Kasumi-1 (cell line): Measurements from ENCODE around the gene ZNF91.
"Not testable (repeated sequence)": the region's sequence is repeated elsewhere in the genome, so short reads cannot be mapped to it uniquely, and the experiment has no call there.

ENCODE experiments used
- DNase-seq, 2 experiments: peaks; one replicate each; lab custom pipeline; 2025; lab: John Stamatoyannopoulos, UW

ZNF91 gene

DNA sequence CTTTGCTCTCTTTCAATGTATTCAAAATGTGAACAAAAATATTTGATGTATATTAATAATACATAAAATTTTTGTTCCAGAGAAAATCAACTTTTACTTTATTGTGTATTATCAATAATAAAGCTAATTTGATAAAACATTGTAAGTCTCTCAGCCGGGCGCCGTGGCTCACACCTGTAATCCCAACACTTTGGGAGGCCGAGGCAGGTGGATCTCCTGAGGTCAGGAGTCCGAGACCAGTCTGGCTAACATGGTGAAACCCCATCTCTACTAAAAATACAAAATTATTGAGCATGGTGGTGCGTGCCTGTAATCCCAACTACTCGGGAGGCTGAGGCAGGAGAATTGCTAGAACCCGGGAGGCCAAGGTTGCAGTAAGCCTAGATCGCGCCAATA, 449 bp upstream of the ZNF91 start:
- DNase-seq: not testable (repeated sequence)

DNA sequence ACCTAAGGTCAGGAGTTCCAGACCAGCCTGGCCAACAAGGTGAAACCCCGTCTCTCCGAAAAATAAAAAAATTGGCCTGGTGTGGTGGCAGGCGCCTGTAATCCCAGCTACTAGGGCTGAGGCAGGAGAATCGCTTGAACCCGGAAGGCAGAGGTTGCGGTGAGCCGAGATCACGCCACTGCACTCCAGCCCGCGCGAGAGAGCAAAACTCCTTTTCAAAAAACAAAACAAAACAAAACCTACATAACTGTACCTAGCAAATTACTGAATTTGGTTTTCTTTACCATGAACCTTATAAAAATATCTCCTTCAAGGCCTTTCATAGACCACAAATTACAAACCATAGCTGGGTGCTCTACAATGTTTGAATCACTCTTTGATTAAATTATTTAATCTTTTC, 760 bp downstream of the ZNF91 start:
- no peak for DNase-seq

DNA sequence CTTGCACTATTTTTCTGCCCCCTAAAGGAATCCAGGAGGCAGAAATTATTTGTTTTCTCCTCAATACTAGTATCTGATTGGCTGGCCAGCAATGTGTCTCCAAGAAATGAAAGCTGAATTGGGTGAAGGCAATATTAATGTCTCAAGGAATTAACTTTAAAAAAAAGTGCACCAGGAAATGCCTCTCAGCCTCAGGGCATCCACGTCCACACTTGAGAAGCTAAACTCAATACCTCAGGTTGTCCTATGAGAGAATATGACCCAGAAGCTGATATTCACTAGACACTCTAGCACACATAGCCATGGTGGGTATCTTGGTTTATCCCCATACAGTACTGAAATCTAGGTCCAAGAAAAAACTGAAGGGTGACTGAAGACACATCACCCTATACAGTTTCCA, 2.1 kb downstream of the ZNF91 start:
- DNase-seq: no peak

DNA sequence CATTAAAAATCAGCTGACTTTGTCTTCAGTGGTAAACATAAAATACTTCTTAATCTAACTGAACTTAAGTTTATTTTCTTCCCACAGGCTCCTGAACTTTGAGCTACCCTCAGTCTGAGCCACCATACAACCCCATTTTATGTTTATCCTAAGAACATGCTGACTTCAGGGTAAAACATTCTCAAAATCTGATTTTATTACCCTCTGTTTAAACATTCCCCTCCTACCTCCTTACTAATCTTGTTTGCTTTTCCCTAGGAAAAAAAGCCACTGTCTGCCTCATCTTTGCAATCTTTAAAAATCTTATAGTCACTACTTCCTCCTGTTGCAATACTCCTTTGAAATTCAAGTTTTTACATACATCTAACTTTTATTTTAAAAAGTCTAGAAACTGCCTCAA, 4.0 kb downstream of the ZNF91 start:
- DNase-seq: no peak

DNA sequence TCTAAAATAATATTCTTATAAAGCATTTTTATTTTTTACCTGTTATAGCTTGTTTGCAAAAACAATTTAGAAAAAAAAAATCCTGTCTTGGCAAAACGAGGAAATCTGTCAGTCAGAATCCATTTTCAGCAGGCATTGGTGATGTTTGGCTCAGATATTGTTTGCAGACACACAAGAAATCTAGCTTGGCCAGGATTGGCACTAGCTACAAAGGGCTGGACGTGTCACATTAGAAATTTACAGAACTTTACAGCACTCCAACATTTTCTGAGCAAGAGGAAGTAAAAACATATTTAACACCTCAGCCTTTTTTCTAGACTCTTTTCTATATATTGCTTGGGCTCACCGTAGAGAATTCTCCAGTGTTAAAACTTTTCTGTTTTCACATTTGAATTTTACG, 9.9 kb downstream of the ZNF91 start:
- DNase-seq: no peak

DNA sequence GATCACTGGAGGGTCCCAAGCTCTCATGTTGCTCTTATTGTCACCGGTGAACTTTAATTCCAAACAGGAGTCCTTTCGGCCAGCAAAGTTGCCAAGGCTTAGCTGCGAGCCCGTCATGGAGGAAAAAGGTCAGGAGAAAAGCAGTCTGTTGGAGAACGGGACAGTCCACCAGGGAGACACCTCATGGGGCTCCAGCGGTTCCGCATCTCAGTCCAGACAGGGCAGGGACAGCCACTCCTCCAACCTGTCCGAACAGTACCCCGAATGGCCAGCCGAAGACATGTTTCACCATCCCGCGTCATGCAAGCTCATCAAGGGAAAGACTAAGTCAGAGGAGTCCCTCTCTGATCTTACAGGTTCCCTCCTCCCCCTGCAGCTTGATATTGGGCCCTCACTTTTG, 10.4 kb downstream of the ZNF91 start:
- DNase-seq: no peak

DNA sequence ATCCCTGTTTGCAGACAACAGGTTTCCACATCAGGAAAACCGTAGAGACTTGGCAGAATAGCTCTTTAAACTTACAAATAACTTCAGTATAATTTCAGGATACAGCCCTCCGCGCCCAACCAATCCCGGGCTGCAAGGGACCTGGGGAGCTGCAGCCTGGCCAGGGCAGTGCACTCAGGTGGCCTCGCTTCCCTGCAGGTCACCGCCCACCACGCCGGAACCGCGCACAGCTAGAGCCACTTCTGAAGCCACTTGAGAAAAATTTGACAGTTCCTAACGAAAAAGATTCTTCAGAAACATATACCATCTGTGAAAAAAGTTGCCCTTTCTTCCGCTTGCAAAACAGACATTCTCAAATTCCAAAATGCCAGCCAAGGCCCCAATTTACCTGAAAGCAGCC, 11.1 kb downstream of the ZNF91 start:
- DNase-seq: no peak

DNA sequence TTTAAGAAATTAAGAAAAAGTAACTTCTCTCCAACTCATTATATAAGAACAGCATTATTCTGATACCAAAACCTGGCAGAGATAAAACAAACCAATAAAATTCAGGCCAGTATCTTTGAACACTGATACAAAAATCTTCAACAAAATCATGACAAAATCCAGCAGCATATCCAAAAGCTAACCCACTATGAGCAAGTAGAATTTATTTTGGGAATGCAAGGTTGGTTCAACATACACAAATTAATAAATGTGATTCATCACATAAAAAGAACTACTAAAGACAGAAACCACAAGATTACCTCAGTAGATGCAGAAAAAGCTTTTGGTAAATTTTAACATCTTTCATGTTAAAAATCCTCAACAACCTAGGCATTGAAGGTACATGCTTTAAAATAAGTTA, 12.3 kb downstream of the ZNF91 start:
- DNase-seq: no peak

DNA sequence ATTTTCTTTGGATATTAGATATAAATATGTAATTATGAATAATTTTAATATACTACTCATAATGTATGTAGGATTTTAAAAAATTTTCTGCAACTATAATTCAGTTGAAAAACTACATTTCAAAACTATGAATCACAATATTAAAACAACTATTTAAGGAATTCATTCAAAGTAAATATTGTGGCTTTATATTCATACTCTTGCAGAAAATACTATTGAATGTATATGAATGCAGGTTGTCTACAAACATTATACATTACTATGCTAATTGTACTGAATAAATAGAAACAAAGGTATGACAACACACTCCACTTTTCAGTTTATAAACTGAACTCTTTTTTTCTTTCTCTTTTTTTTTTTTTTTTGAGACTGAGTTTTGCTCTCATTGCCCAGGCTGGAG, 14.2 kb downstream of the ZNF91 start:
- no peak for DNase-seq

DNA sequence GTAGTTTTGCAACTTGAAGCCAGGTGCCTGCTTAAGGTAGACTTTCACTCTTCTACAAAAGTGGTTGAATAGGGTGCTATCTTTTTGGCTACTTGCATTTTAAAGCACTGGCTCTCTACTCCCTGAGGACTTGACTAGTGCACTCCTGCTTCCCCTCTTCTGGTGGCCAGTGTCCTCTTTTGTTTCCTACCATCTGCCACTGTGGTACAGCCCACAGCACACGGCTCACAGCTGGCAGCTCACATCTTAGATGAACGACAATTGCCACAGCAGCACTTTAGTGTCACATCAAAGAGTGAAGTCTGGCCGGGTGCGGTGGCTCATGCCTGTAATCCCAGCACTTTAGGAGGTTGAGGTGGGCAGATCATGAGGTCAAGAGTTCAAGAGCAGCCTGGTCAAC, 15.6 kb downstream of the ZNF91 start:
- DNase-seq: not testable (repeated sequence)

DNA sequence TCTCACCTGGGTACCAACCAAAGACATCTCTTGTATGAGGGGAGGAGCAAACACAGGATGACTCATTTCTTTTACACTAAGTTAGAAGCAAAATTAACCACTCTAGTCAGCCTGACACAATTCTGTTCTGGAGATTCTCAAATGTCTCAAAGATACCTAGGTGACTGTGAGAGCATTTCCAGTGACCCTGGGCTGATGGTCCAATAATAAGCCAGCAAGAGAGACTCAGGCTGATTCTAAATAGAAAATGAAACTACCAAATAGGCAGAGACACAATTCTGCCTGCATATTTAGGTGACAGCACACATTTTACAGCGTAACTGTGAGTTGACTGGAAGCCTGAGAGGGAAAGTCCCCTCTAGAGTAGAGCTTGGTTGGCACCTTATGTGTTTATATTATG, 16.3 kb downstream of the ZNF91 start:
- no peak for DNase-seq

DNA sequence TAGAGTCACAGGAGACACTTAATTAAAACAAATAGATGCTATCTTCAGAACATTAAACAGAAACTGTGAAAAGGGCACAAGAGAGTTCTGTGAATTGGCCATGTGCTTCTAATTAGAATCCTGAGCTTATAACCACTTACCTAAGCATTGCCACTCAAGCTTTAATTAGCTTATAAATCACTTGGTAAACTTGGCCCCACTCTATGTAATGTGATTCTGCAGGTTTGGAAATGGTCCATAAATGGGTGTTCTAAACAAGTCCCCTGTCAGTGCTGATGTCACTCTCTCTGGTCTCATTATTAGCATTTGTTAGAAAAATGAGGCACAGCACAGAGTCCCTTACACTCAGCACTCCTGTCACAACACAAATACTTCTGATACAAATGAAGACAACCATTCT, 18.0 kb downstream of the ZNF91 start:
- no peak for DNase-seq

DNA sequence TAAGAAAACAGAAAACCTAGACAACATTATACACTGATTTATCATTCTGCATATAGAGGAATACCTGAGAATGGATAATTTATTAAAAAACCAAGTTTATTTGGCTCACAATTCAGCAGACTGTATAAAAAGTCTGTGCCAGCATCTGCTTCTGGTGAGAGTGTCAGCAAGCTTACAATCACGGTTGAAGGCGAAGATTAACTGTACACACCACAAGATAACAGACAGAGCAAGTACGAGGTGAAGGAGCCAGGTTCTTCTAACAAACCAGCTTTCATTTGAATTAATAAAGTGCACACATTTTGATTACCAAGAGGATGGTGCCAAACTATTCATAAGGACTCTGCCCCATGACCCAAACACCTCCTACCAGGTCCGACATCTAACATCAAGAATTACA, 28.8 kb downstream of the ZNF91 start:
- no peak for DNase-seq

DNA sequence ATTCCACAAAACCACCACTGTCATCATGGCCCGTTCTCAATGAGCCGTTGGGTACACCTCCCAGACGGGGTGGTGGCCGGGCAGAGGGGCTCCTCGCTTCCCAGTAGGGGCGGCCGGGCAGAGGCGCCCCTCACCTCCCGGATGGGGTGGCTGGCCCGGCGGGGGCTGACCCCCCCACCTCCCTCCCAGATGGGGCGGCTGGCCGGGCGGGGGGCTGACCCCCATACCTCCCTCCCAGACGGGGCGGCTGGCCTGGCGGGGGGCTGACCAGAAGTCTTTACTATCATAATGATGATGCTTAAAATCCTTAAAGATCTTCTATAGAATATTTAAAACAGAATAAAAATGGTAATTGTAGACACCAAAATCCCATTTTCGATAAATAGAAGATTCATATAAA, 29.2 kb downstream of the ZNF91 start:
- not testable (repeated sequence) for DNase-seq

DNA sequence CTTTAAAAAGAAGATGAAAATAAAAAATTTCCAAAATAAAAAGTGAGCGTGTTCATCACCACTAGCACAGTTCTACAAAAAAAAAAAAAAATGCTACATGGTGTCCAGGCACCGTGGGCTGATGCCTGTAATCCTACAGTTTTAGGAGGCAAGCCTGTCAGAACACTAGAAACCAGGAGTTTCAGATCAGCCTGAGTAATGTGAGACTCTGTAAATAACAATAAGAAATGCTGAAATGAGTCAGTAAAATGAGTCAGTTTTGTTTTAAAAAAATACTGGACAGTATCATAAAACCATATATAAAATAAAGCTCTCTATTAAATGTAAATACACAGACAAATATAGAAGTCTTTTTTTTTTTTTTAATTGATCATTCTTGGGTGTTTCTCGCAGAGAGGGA, 30.0 kb downstream of the ZNF91 start:
- no peak for DNase-seq

DNA sequence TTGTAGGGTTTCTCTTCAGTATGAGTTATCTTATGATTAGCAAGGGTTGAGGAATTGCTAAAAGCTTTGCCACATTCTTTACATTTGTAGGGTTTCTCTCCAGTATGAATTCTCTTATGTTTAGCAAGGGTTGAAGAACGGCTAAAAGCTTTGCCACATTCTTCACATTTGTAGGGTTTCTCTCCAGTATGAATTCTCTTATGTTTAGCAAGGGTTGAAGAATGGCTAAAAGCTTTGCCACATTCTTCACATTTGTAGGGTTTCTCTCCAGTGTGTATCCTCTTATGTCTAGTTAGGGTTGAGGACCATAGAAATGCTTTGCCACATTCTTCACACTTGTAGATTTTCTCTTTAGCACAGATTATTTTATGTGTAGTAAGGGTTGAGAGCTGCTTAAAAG, 33.4 kb downstream of the ZNF91 start:
- not testable (repeated sequence) for DNase-seq

DNA sequence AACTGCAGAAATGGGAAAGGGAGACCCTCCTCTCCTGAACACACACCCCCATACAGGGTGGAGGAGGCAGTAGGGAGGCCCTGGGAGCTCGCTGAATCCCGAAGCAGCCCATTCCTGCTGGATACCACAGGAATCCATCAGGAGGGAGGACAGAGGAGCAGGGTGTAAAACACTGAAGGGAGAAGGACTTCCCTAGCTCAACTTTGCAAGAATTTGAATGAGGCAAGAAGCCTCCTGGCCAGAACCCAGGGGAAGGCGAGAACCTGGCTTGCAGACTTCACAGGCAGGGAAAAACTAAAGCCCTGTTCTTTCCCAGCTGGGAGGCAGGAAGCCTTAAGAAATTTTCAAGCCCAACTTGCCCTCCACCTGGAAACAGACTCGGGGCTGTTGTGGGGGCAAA, 43.5 kb downstream of the ZNF91 start:
- DNase-seq: no peak

DNA sequence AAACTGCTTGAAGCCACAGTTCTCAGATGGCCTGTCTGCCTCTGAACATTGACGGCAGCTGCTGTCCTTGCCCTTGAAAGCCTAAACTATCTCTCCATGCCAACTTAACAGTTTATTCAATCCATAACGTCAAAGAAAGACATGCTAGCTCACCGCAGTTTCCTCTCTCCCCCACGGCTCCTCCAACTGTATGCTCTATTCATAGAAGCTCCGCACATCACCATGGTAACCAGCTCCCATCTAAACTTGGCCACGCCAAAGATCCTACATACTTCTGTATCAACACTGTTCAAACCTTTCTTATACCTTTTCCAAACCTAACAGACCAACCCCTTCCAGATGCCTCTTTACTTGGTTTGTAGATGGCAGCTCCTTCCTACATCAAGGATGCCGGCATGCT, 48.6 kb downstream of the ZNF91 start:
- no peak for DNase-seq

DNA sequence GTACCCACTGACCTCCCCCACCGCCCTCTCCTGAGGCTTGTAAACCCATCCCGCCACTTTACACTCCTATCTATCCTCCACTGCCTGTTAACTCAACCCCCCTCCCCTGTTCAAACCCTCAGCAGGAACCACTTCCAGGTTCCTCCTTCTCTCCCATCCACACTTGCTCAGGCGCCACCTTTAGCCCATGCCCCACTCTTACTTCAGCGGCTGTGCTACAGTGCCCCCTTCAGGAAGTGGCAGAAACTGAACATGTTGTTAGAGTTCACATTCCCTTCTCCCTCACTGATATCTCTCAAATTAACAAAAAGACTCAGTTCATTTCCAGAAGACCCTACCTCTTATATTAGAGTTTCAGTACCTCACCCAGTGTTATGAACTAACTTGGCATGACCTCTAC, 49.4 kb downstream of the ZNF91 start:
- DNase-seq: no peak

DNA sequence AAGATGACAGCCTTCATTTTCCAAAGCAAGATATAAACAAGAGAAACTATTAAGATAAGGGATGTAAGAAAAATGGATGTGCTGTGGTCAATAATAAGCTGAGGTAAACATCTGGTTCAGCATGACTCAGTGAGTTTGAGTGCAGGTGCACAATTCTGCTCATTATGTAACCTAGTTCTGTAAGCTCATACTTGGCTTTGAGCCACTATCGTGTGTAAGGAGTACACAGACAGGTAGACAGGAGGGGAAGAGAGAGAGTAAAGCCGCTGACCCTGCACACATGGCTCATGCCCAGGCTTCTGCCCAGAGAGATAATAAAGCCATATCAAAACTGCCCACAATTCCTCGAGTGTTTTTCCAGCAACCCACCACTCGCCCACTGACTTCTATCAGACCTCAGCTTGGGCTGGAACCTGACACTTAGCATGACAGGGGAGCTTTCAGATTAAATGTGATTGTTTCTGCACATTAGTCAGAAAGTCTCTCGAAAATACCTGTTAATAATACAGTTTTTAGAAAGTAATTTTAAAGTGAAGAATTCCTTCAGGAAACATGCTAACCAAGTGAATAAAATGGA, 51.7 kb downstream of the ZNF91 start:
- DNase-seq: no peak

DNA sequence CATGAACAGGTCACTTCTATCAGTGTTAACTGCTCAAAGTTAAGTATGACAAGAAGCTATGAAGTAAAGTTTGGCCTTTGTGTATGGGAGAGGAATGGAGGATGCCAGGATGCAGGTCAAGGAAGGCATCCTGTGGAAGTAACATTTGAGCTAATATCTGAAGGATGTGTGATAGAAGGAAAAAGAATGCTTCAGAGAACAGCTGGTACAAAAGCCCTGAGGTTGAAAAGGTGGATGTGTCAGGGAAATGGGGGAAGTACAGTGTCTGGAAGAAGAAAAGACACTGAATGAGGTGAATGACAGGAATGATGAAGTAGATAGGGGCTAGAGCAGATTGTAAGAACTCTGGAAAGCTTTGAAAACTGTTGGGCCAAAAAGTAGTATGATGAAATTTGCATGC, 67.1 kb downstream of the ZNF91 start:
- DNase-seq: no peak

DNA sequence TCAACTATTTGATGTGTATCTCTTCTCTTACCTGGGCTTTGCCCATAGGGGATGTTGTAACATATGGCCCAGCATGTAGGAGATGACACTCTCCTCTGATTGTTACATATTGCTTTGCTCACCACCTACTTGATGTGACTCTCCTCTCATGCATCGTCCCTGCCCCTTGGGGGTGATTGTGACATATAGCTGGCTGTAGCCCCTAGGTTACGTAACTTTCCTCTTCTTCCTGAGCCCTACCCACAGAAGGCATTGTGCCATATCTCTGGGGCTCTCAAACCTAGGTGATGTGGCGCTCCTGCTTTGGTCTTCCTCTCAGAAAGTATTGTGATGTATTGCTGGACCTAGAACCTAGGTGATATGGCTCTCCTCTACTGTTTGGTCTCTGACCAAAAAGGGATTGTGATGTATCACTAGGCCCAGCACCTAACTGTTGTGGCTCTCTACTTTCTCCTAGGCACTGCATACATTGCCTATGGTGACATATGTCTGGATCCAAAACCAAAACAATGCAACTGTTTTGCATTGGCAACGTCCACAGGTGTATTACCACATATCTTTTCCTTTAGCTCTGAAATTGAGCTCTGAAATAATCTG, 73.2 kb downstream of the ZNF91 start:
- no peak for DNase-seq

DNA sequence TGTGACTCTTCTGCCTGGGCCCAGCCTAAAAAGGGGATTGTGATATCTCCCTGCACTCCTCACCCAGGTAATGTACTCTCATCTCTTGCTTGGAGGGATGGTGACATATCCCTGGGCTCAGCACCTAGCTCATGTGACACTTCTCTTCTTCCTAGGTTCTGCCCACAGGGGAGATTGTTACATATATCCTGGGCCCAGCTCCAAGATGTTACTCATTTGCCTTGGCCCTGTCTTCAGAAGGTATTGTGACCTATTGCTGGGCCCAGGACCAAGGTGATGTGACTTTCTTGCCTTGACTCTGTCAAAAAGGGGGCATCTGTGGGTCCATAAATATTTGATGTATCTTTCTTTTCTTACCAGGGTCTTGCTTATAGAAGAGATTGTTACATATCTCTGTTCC, 73.9 kb downstream of the ZNF91 start:
- not testable (repeated sequence) for DNase-seq

DNA sequence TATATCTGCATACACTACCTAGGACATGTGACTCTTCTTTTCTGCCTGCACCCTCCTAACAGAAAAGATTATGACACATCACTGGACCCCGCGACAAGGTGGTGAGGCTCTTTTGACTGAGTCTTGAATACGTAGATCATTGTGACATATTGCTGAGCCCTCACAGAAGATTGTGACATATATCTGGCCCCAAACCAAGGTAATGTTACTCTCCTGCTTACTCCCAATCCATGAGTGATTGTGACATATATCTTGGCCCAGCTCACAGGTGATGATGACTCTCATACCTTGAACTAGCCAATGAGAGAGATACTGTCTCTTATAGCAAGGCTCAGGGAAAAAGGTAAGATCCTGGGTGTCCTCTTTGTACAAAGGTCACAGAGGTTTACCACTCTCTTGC, 75.7 kb downstream of the ZNF91 start:
- not testable (repeated sequence) for DNase-seq

DNA sequence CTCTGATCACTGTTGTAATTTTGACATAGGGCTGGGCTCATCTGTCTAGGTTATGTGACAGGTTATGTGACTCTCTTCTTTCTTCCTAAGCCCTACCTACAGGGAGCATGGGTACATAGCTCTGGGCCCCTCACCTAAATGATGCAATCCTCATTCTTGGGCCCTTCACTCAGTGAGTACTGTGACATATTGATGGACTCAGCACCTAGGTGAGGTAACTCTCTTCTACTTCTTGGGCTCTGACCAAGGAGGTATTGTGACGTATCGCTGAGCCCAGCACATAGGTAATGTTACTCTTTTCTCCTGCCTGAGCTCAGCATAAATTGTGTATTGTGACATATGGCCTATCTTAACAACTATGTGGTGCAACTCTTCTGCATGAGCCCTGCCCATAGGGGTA, 76.3 kb downstream of the ZNF91 start:
- not testable (repeated sequence) for DNase-seq
